HL-60/S4 treated with retinoic acid at 250 ng/mL for 4 days and 3 days (cell line): ENCODE measurements around the gene L1TD1.
"Not testable (repeated sequence)": the region's sequence is repeated elsewhere in the genome, so short reads cannot be mapped to it uniquely, and the experiment has no call there.

ENCODE experiments used
- in situ Hi-C: fragments of 300-500 bp; cut with MboI; formaldehyde crosslinking; loops from 2 replicates; pipeline ENCODE4 v1.7.0; 2022; ENCODE audit warnings: low sequenced_read_pairs

L1TD1 gene

GRCh38 chr1:62196086-62196690 lies 1.5 kb downstream of the L1TD1 start:
- in situ Hi-C loops: no loop called here

GRCh38 chr1:62198069-62198780 lies 3.6 kb downstream of the L1TD1 start:
- in situ Hi-C loops: no loop called here

- in situ Hi-C loops: no loop called here
Observed at GRCh38 chr1:62198781-62199125, 4.1 kb downstream of the L1TD1 start.

- in situ Hi-C loops: no loop called here
Observed at GRCh38 chr1:62207187-62207586, 12.5 kb downstream of the L1TD1 start.

- in situ Hi-C loops: no loop called here
Observed at GRCh38 chr1:62208087-62208486, 13.4 kb downstream of the L1TD1 start.

GRCh38 chr1:62208970-62209369 lies 14.3 kb downstream of the L1TD1 start:
- in situ Hi-C loops: no loop called here

- in situ Hi-C loops: no loop called here
Observed at GRCh38 chr1:62209931-62210595, 15.4 kb downstream of the L1TD1 start.

GRCh38 chr1:62210960-62211359 lies 16.3 kb downstream of the L1TD1 start:
- in situ Hi-C loops: no loop called here

GRCh38 chr1:62212411-62212810 lies 17.8 kb downstream of the L1TD1 start:
- in situ Hi-C loops: no loop called here

GRCh38 chr1:62213075-62213914 lies 18.6 kb downstream of the L1TD1 start:
- in situ Hi-C loops: no loop called here

GRCh38 chr1:62218604-62219003 lies 24.0 kb downstream of the L1TD1 start:
- in situ Hi-C loops: no loop called here

- in situ Hi-C loops: not testable (repeated sequence)
Observed at GRCh38 chr1:62220456-62220855, 25.8 kb downstream of the L1TD1 start.

- in situ Hi-C loops: no loop called here
Observed at GRCh38 chr1:62221171-62221570, 26.5 kb downstream of the L1TD1 start.

GRCh38 chr1:62222321-62222720 lies 27.7 kb downstream of the L1TD1 start:
- in situ Hi-C loops: no loop called here

- in situ Hi-C loops: no loop called here
Observed at GRCh38 chr1:62224182-62224581, 29.5 kb downstream of the L1TD1 start.

- in situ Hi-C loops: no loop called here
Observed at GRCh38 chr1:62227496-62227895, 32.8 kb downstream of the L1TD1 start.

- in situ Hi-C loops: no loop called here
Observed at GRCh38 chr1:62228136-62228882, 33.7 kb downstream of the L1TD1 start.

- in situ Hi-C loops: no loop called here
Observed at GRCh38 chr1:62228883-62229187, 34.2 kb downstream of the L1TD1 start.

- in situ Hi-C loops: no loop called here
Observed at GRCh38 chr1:62229468-62229867, 34.8 kb downstream of the L1TD1 start.

- in situ Hi-C loops: no loop called here
Observed at GRCh38 chr1:62229932-62230331, 35.3 kb downstream of the L1TD1 start.

GRCh38 chr1:62230718-62231117 lies 36.1 kb downstream of the L1TD1 start:
- in situ Hi-C loops: no loop called here
